Camera-type eye (tissue), 1 donor: ENCODE measurements around the gene CEP295NL. TPM values are rescaled to one million over a fixed set of nuclear protein-coding genes. Genes with fewer than 3 reads are reported as not detected.

ENCODE experiments used
- total RNA-seq: library from RNA; depleted of rRNA; stranded (reverse); fragments of >200 nt; gene quantifications from one replicate; pipeline ENCODE4 v1.2.3, GENCODE V29; 2014

The CEP295NL gene
- total RNA-seq: 11.7 TPM

GRCh38 chr17:78903101-78903779 lies at the start of gene CEP295NL:
Gene CEP295NL, minus strand, starts transcription at chr17:78903201. Its CDS starts 1,373 bp downstream, at chr17:78901828.

GRCh38 chr17:78925234-78925633 lies 22.2 kb upstream of the CEP295NL start, which contains the start of gene TIMP2:
Gene TIMP2, minus strand, starts transcription at chr17:78925387. Its CDS starts 299 bp downstream, at chr17:78925088.

GRCh38 chr17:78840780-78841611 lies 62.0 kb downstream of the CEP295NL start, which contains the start of gene USP36:
Gene USP36, minus strand, starts transcription at chr17:78840814. Its CDS starts 4,451 bp downstream, at chr17:78836363.

Other genes starting within 250 kb of the CEP295NL start
- gene CYTH1, start 120.9 kb downstream of the CEP295NL start, total RNA-seq: 86.8 TPM
- 60.9 TPM for gene USP36, start 62.4 kb downstream of the CEP295NL start, total RNA-seq
- 119 TPM for gene TIMP2, start 22.2 kb upstream of the CEP295NL start, total RNA-seq
- 129 TPM for gene LGALS3BP, start 76.7 kb upstream of the CEP295NL start, total RNA-seq
- 27.5 TPM for gene CANT1, start 106.6 kb upstream of the CEP295NL start, total RNA-seq
- gene C1QTNF1, start 121.0 kb upstream of the CEP295NL start, total RNA-seq: 16.8 TPM
- 33.9 TPM for gene ENGASE, start 171.6 kb upstream of the CEP295NL start, total RNA-seq